GM12865 (cell line): ENCODE measurements around the gene AQP4.

Experiments used
- DNase-seq: peaks from one replicate; pipeline ENCODE4 v3.0.0; 2010; ENCODE audit warnings: low read depth
- H3K4me3 ChIP-seq: 2 replicates; pipeline ENCODE4 v1.5.1; 2011; ENCODE audit warnings: mild to moderate bottlenecking, low read depth, low read length, control low read depth
- TF ChIP-seq, protein P1 (sequence below): IDR thresholded peaks from 2 replicates; pipeline ENCODE4 v1.5.1; 2011; ENCODE audit warnings: low read length, control low read depth, low read depth, inconsistent platforms; ENCODE audit not compliant: insufficient read depth; ENCODE audit errors: missing control alignments

Gene AQP4, protein sequence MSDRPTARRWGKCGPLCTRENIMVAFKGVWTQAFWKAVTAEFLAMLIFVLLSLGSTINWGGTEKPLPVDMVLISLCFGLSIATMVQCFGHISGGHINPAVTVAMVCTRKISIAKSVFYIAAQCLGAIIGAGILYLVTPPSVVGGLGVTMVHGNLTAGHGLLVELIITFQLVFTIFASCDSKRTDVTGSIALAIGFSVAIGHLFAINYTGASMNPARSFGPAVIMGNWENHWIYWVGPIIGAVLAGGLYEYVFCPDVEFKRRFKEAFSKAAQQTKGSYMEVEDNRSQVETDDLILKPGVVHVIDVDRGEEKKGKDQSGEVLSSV

DNA sequence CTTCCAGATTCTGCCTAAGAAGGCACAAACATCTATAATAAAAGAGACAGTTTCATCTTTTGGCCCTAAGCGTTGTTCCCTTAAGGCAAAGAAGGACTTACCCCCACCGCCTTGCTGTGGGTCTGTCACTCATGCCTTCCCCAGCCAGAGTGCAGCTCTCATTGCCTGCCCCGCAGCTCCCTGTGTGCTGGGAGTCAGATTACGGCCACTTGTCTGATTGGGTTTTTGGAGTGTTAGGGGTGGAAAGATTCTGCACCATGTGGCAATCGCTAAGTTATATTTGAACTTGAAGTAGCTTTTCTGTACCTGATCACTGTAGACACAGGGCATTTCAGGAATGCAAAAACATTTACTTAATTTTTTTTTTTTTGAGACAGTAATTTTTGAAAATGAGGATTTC is at the start of gene AQP4:
TSS of gene AQP4 (minus strand) at position 151 of the 400 bp plus-strand sequence. CDS start at position 133, 18 bp downstream.
- H3K4me3 ChIP-seq: no peak within 1 kb of the TSS
- DNase-seq: no peak
- TF ChIP-seq, protein P1, sequence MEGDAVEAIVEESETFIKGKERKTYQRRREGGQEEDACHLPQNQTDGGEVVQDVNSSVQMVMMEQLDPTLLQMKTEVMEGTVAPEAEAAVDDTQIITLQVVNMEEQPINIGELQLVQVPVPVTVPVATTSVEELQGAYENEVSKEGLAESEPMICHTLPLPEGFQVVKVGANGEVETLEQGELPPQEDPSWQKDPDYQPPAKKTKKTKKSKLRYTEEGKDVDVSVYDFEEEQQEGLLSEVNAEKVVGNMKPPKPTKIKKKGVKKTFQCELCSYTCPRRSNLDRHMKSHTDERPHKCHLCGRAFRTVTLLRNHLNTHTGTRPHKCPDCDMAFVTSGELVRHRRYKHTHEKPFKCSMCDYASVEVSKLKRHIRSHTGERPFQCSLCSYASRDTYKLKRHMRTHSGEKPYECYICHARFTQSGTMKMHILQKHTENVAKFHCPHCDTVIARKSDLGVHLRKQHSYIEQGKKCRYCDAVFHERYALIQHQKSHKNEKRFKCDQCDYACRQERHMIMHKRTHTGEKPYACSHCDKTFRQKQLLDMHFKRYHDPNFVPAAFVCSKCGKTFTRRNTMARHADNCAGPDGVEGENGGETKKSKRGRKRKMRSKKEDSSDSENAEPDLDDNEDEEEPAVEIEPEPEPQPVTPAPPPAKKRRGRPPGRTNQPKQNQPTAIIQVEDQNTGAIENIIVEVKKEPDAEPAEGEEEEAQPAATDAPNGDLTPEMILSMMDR: no peak

DNA sequence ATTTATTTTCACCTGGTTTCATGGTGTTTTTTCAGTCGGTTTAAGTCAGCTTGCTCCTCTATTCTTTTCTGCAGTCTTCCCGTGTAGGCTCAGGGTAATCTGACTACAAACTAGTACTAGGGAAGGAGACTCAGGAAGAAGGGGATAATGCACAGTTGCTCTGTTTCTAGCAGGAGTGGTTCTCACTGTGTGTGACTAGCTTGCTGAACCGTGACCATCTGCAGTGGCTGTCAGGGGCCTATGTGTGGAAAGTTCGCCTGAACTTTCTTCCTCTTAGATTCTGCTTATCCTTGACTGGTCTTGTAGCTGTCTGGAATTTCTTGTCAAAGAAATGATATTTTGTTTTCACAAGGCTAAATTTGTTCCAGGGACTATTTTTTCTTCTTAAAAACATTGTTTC is 46.3 kb upstream of the AQP4 start:
- DNase-seq: no peak
- TF ChIP-seq, protein P1: no peak
- no peak overlapping the region for H3K4me3 ChIP-seq

DNA sequence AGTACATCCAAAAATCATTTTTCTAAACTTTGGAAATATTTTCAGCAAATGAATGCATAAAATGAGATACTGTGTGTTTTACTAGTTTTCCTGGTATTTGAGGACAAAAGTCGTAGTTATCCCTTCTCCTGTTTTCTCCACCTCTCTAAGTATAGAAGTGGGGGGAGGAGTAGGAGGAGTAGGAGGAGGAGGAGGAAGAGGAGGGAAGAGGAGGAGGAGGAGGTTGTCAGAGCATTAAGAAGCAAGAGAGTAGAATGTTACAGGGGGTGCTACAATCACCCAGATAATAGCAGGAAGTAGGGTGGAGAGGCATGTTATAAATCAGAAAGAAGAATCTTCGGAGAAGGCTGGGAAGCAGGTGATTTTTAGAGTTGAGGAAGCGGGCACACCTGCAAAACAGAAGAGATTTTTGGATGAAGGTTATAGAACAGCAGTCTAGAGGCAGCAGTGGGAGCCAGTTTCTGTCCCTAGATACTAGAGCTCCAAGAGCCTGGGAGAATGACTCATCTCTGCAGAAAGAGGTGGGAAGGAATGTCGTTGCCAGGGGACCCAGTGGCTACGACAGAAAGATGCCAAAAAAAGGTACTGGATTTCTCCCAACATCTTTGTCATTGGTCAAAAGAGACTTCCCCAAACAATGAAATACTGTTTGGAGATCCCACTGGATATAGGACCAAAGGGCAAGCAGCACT is 44.2 kb upstream of the AQP4 start:
- H3K4me3 ChIP-seq: no peak overlapping the region
- no peak for DNase-seq
- TF ChIP-seq, protein P1: no peak

DNA sequence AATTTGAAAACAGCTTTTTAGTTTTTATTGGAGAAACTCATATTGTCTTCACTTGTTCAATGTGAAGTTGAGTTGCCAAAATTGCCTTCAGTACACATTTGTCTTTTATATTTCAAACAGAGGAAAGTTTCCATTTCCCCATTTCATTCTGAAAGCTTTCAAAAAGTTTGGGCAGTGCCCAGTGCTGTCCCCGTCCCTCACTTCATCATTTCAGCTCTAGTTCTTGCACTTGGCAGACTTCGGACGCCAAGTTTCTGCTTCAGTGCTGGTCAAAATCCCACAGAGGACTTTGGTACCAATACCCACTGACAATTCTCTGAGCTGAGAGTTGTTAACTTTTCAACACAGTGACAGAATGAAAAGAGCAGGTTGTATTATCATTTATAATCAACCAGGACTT is 43.4 kb upstream of the AQP4 start:
- H3K4me3 ChIP-seq: no peak overlapping the region
- TF ChIP-seq, protein P1: no peak
- no peak for DNase-seq

DNA sequence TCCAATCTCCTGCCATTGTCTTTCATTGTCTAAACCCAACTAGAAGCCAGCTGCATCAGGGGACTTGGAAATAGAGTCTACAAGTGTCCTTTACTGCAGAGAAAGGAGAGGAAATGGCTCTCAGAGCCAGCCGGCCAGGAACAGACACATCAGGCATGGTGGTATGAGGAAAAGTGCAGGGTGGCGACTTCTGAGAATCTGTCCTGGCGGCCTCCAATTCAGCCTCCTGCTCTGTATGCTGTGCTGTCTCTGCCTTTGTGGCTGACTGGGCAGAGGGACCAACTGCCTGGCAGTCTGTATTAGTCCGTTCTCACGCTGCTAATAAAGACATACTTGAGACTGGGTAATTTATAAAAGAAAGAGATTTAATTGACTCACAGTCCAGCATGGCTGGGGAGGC is 36.8 kb upstream of the AQP4 start:
- no peak for DNase-seq
- TF ChIP-seq, protein P1: no peak
- no peak overlapping the region for H3K4me3 ChIP-seq

DNA sequence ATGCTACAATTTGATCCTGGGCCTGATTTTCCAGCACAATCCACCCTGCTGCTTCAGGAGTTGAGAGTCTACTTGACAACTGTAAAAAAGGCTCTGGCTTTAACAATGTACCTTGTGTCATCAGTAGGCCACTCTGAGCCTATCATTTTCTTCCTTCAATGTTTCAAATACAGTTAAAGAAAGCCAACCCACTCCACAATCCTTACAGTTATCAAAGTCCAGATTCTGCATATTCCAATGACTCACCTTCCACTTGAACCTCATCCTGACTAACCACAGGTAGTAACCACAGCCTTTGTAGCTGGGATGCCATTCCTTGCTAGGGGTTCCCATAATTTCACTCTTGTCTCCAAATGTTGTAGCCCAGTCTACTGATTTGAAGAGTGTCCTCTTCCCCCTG is 35.5 kb upstream of the AQP4 start:
- DNase-seq: no peak
- H3K4me3 ChIP-seq: no peak overlapping the region
- TF ChIP-seq, protein P1: no peak
